Measurements from ENCODE around the gene TACC3. TPM values are rescaled to one million over a fixed set of nuclear protein-coding genes. Genes with fewer than 3 reads are reported as not detected.
A peak's percentile ranks its signal among the peaks of the same experiment; 100 is the strongest.

TACC3 gene
- total RNA-seq, 1 experiment from 2014 or later: 106 TPM

GRCh38 chr4:1721666-1722550 is 587 bp downstream of the TACC3 start:
- H3K27ac ChIP-seq (ENCODE audit: low read length): peak overlapping the region; percentile 89
- CTCF ChIA-PET: no interaction called here
- no peaks in the 10 kb centered on the region for H3K9me3 ChIP-seq (ENCODE audit: control insufficient read depth, insufficient read depth, low read depth, low read length)
- POLR2A ChIA-PET: no interaction called here
- H3K4me3 ChIP-seq (ENCODE audit: low read depth in 2 of 2, low read length in 2 of 2): peak overlapping the region; percentile 64 to 68
- H3K4me1 ChIP-seq (ENCODE audit: control insufficient read depth, insufficient read depth, low read length): peaks cover 40% of the 10 kb centered on the region
- in situ Hi-C loops (cut with HindIII; ENCODE audit: low pct_unique_long_range_greater_than_20kb, low sequenced_read_pairs) (no loop called here), intact Hi-C loops (cut with micrococcal nuclease; ENCODE audit: unreplicated experiment) (no loop called here)
- TF ChIP-seq TCF7L2 (IDR thresholded peaks at IDR 0.05; ENCODE audit: low read depth, low read length) (no peak), CTCF (IDR thresholded peaks at IDR 0.05) (no peak), SIN3A (IDR thresholded peaks at IDR 0.05; ENCODE audit: borderline replicate concordance, insufficient read depth, low read depth, low read length) (0 out of 2 replicates have a peak, but pooled peaks have one; percentile 43), POLR2AphosphoS5 (IDR thresholded peaks at IDR 0.05; ENCODE audit: low read depth, low read length) (no peak)
- peak; percentile 12 for ATAC-seq
- BruUV-seq (replicated peaks): no TSS peak
- no peak for DNase-seq (ENCODE audit: low read depth, low spot score)
- peaks cover 7% of the 10 kb centered on the region for H3K36me3 ChIP-seq (ENCODE audit: control insufficient read depth, insufficient read depth, low read length)
- no peaks in the 10 kb centered on the region for H3K27me3 ChIP-seq (ENCODE audit: control insufficient read depth, insufficient read depth, low read length)

GRCh38 chr4:1722551-1723118 is 1.3 kb downstream of the TACC3 start:
- CTCF ChIA-PET: no interaction called here
- in situ Hi-C loops (cut with HindIII; ENCODE audit: low pct_unique_long_range_greater_than_20kb, low sequenced_read_pairs) (no loop called here), intact Hi-C loops (cut with micrococcal nuclease; ENCODE audit: unreplicated experiment) (no loop called here)
- H3K9me3 ChIP-seq (ENCODE audit: control insufficient read depth, insufficient read depth, low read depth, low read length): no peaks in the 10 kb centered on the region
- TF ChIP-seq REST (IDR thresholded peaks at IDR 0.05; ENCODE audit: insufficient read depth in 1 of 2, low read depth in 2 of 2, low read length in 1 of 2) (no peak), POLR2AphosphoS5 (IDR thresholded peaks at IDR 0.05; ENCODE audit: low read depth, low read length) (no peak), CTCF (IDR thresholded peaks at IDR 0.05) (no peak), SIN3A (IDR thresholded peaks at IDR 0.05; ENCODE audit: borderline replicate concordance, insufficient read depth, low read depth, low read length) (no peak), TCF7L2 (IDR thresholded peaks at IDR 0.05; ENCODE audit: low read depth, low read length) (no peak)
- H3K27me3 ChIP-seq (ENCODE audit: control insufficient read depth, insufficient read depth, low read length): no peaks in the 10 kb centered on the region
- H3K4me3 ChIP-seq (ENCODE audit: low read depth in 2 of 2, low read length in 2 of 2): peak overlapping the region; percentile 64 to 68
- peaks cover 44% of the 10 kb centered on the region for H3K4me1 ChIP-seq (ENCODE audit: control insufficient read depth, insufficient read depth, low read length)
- H3K36me3 ChIP-seq (ENCODE audit: control insufficient read depth, insufficient read depth, low read length): peaks cover 7% of the 10 kb centered on the region
- POLR2A ChIA-PET: no interaction called here
- H3K27ac ChIP-seq (ENCODE audit: low read length): peak overlapping the region; percentile 89
- DNase-seq (ENCODE audit: low read depth, low spot score): no peak
- ATAC-seq: no peak
- BruUV-seq (replicated peaks): no TSS peak

Data from Panc1 (cell line).